ENCODE results near the gene EVA1A. TPM values are rescaled to one million over a fixed set of nuclear protein-coding genes. Genes with fewer than 3 reads are reported as not detected.
A peak's percentile ranks its signal among the peaks of the same experiment; 100 is the strongest.

Gene EVA1A
- total and polyA plus RNA-seq, 2 experiments from 2014 or later: 0.51 to 0.57 TPM

GRCh38 chr2:75587954-75588587, 27.3 kb upstream of the EVA1A start:
- Histone ChIP-seq H3K27ac (no peak overlapping the region), H3K36me3 (no peaks in the 10 kb centered on the region), H3K4me1 (ENCODE audit: low read depth) (no peaks in the 10 kb centered on the region), H3K4me3 (no peak overlapping the region), H3K9me3 (ENCODE audit: low read depth) (no peaks in the 10 kb centered on the region), H3K27me3 (no peaks in the 10 kb centered on the region)
- no peak for TF ChIP-seq CTCF (IDR thresholded peaks at IDR 0.05; ENCODE audit: low read depth, low read length)
- DNase-seq (ENCODE audit: low read depth in 1 of 2, low spot score in 1 of 2): peak in 1 of 2 donors; percentile 59

GRCh38 chr2:75586971-75587370, 26.2 kb upstream of the EVA1A start:
- Histone ChIP-seq H3K9me3 (ENCODE audit: low read depth) (no peaks in the 10 kb centered on the region), H3K4me3 (no peak overlapping the region), H3K36me3 (no peaks in the 10 kb centered on the region), H3K27ac (no peak overlapping the region), H3K27me3 (no peaks in the 10 kb centered on the region), H3K4me1 (ENCODE audit: low read depth) (no peaks in the 10 kb centered on the region)
- no peak for TF ChIP-seq CTCF (IDR thresholded peaks at IDR 0.05; ENCODE audit: low read depth, low read length)
- DNase-seq (ENCODE audit: low read depth in 1 of 2, low spot score in 1 of 2): no peak

GRCh38 chr2:75582840-75583239, 22.1 kb upstream of the EVA1A start:
- no peaks in the 10 kb centered on the region for H3K36me3 ChIP-seq
- DNase-seq (ENCODE audit: low read depth in 1 of 2, low spot score in 1 of 2): no peak
- no peak overlapping the region for H3K27ac ChIP-seq
- no peaks in the 10 kb centered on the region for H3K4me1 ChIP-seq (ENCODE audit: low read depth)
- H3K9me3 ChIP-seq (ENCODE audit: low read depth): no peaks in the 10 kb centered on the region
- H3K27me3 ChIP-seq: no peaks in the 10 kb centered on the region
- TF ChIP-seq CTCF (IDR thresholded peaks at IDR 0.05; ENCODE audit: low read depth, low read length): no peak
- no peak overlapping the region for H3K4me3 ChIP-seq

GRCh38 chr2:75580606-75581005, 19.9 kb upstream of the EVA1A start:
- Histone ChIP-seq H3K9me3 (ENCODE audit: low read depth) (no peaks in the 10 kb centered on the region), H3K27me3 (no peaks in the 10 kb centered on the region), H3K27ac (no peak overlapping the region), H3K4me3 (no peak overlapping the region), H3K36me3 (no peaks in the 10 kb centered on the region), H3K4me1 (ENCODE audit: low read depth) (no peaks in the 10 kb centered on the region)
- DNase-seq (ENCODE audit: low read depth in 1 of 2, low spot score in 1 of 2): no peak
- TF ChIP-seq CTCF (IDR thresholded peaks at IDR 0.05; ENCODE audit: low read depth, low read length): no peak

- no peak for DNase-seq (ENCODE audit: low read depth in 1 of 2, low spot score in 1 of 2)
- no peak for TF ChIP-seq CTCF (IDR thresholded peaks at IDR 0.05; ENCODE audit: low read depth, low read length)
- Histone ChIP-seq H3K27me3 (no peaks in the 10 kb centered on the region), H3K9me3 (ENCODE audit: low read depth) (no peaks in the 10 kb centered on the region), H3K36me3 (no peaks in the 10 kb centered on the region), H3K4me3 (no peak overlapping the region), H3K27ac (no peak overlapping the region), H3K4me1 (ENCODE audit: low read depth) (no peaks in the 10 kb centered on the region)
These were observed 19.4 kb upstream of the EVA1A start for GRCh38 chr2:75580156-75580555.

Data from cardiac muscle cell (in vitro differentiated cells and primary cell).